ENCODE data around the gene RBMS3. TPM values are rescaled to one million over a fixed set of nuclear protein-coding genes. Genes with fewer than 3 reads are reported as not detected.

RBMS3 gene
- total and polyA plus RNA-seq, 2 experiments from 2014 or later = 3.2 to 7.4 TPM

DNA sequence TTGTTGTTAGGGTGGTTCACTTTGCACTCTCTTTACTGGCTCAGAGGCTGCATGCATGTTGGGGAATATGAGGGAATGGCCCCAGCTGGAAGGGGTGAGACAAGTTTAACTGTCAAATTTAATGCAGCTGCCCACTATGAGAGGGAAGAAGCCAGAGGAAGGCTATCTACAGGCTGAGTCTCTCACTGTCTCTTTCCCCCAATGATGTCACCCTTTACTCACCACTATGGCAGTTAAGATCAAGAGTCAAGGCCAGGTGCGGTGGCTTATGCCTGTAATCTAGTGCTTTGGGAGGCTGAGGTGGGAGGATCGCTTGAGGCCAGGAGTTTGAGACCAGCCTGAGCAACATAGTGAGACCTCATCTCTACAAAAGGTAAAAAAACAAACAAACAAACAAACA lies 12.2 kb upstream of the RBMS3 start:
- Mint-ChIP-seq H3K9me3 (no peaks in the 10 kb centered on the region), H3K27ac (no peak overlapping the region), H3K4me1 (no peaks in the 10 kb centered on the region), H3K27me3 (ENCODE audit: insufficient read depth, low read depth, poor library complexity) (peaks cover 3% of the 10 kb centered on the region), H3K36me3 (ENCODE audit: low read depth) (no peaks in the 10 kb centered on the region), H3K4me3 (no peak overlapping the region)
- ATAC-seq (no peak), DNase-seq (ENCODE audit: low spot score) (no peak)
- H3K4me3 ChIP-seq = no peak overlapping the region
- no peak for TF ChIP-seq JUNB (IDR thresholded peaks at IDR 0.05; ENCODE audit: unreplicated experiment)
- TF ChIP-seq STAT1 (IDR thresholded peaks at IDR 0.05; ENCODE audit: unreplicated experiment) = no peak
- no peak for TF ChIP-seq ZNF331 (CRISPR knock-in tag; IDR thresholded peaks at IDR 0.05; ENCODE audit: low read depth)
- no peak for TF ChIP-seq POLR2AphosphoS5 (IDR thresholded peaks at IDR 0.05; ENCODE audit: low read depth)
- TF ChIP-seq, protein P1, sequence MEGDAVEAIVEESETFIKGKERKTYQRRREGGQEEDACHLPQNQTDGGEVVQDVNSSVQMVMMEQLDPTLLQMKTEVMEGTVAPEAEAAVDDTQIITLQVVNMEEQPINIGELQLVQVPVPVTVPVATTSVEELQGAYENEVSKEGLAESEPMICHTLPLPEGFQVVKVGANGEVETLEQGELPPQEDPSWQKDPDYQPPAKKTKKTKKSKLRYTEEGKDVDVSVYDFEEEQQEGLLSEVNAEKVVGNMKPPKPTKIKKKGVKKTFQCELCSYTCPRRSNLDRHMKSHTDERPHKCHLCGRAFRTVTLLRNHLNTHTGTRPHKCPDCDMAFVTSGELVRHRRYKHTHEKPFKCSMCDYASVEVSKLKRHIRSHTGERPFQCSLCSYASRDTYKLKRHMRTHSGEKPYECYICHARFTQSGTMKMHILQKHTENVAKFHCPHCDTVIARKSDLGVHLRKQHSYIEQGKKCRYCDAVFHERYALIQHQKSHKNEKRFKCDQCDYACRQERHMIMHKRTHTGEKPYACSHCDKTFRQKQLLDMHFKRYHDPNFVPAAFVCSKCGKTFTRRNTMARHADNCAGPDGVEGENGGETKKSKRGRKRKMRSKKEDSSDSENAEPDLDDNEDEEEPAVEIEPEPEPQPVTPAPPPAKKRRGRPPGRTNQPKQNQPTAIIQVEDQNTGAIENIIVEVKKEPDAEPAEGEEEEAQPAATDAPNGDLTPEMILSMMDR (conservative IDR thresholded peaks at IDR 0.05; ENCODE audit: low read depth in 2 of 2) = no peak
- 0 out of 2 replicates have a peak, but pooled peaks cover 2% of the 10 kb centered on the region for H3K9me2 ChIP-seq (ENCODE audit: insufficient read depth)
- no peaks in the 10 kb centered on the region for H3K4me1 ChIP-seq (ENCODE audit: insufficient read depth)
- H3K27ac ChIP-seq (ENCODE audit: low read depth) = no peak overlapping the region
- no peaks in the 10 kb centered on the region for H3K27me3 ChIP-seq (ENCODE audit: insufficient read depth)
- H3K79me2 ChIP-seq (replicated peaks; ENCODE audit: insufficient read depth) = no peaks in the 10 kb centered on the region
- no peaks in the 10 kb centered on the region for H3F3A ChIP-seq (replicated peaks; ENCODE audit: low read depth)
- H2AFZ ChIP-seq = no peak overlapping the region
- no peak overlapping the region for H3K4me2 ChIP-seq
- no peaks in the 10 kb centered on the region for H3K36me3 ChIP-seq (ENCODE audit: insufficient read depth)
- no peaks in the 10 kb centered on the region for H4K20me1 ChIP-seq (replicated peaks; ENCODE audit: insufficient read depth)

DNA sequence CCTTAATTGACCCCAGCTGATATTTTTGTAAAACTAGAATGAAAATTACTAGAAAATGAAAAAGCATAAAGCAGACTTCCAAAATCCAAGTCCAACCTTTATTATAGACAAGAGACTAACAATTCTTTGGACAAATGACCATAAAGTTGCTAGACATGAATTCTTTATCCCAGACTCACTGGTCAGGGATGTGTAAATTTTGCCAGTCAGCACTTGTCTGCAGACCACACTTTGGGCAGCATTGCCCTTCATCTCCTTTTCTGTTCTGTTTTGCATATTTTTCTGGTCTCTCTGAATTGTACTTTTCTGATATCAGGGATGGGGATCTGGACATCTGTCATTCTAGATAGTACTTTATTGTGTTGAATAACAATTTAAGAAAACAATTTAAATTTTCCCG lies 10.1 kb upstream of the RBMS3 start:
- H4K20me1 ChIP-seq (replicated peaks; ENCODE audit: insufficient read depth) = no peaks in the 10 kb centered on the region
- H3K27ac ChIP-seq (ENCODE audit: low read depth) = no peak overlapping the region
- H3K27me3 ChIP-seq (ENCODE audit: insufficient read depth) = no peaks in the 10 kb centered on the region
- no peak overlapping the region for H2AFZ ChIP-seq
- no peaks in the 10 kb centered on the region for H3K79me2 ChIP-seq (replicated peaks; ENCODE audit: insufficient read depth)
- H3K4me1 ChIP-seq (ENCODE audit: insufficient read depth) = no peaks in the 10 kb centered on the region
- H3K9me2 ChIP-seq (ENCODE audit: insufficient read depth) = 0 out of 2 replicates have a peak, but pooled peaks cover 2% of the 10 kb centered on the region
- Mint-ChIP-seq H3K4me1 (no peaks in the 10 kb centered on the region), H3K9me3 (no peaks in the 10 kb centered on the region), H3K36me3 (ENCODE audit: low read depth) (no peaks in the 10 kb centered on the region), H3K27ac (peak overlapping the region; percentile 40; the same call in 1 of the 2 replicates), H3K27me3 (ENCODE audit: insufficient read depth, low read depth, poor library complexity) (peaks cover 3% of the 10 kb centered on the region), H3K4me3 (no peak overlapping the region)
- ATAC-seq (no peak), DNase-seq (ENCODE audit: low spot score) (no peak)
- H3K4me2 ChIP-seq = no peak overlapping the region
- TF ChIP-seq EZH2 (IDR thresholded peaks at IDR 0.05; ENCODE audit: low read depth, unreplicated experiment) (no peak), ZNF331 (CRISPR knock-in tag; IDR thresholded peaks at IDR 0.05; ENCODE audit: low read depth) (no peak), NANOG (IDR thresholded peaks at IDR 0.05; ENCODE audit: borderline replicate concordance) (no peak), POLR2AphosphoS5 (IDR thresholded peaks at IDR 0.05; ENCODE audit: low read depth) (no peak)
- TF ChIP-seq, protein P2, sequence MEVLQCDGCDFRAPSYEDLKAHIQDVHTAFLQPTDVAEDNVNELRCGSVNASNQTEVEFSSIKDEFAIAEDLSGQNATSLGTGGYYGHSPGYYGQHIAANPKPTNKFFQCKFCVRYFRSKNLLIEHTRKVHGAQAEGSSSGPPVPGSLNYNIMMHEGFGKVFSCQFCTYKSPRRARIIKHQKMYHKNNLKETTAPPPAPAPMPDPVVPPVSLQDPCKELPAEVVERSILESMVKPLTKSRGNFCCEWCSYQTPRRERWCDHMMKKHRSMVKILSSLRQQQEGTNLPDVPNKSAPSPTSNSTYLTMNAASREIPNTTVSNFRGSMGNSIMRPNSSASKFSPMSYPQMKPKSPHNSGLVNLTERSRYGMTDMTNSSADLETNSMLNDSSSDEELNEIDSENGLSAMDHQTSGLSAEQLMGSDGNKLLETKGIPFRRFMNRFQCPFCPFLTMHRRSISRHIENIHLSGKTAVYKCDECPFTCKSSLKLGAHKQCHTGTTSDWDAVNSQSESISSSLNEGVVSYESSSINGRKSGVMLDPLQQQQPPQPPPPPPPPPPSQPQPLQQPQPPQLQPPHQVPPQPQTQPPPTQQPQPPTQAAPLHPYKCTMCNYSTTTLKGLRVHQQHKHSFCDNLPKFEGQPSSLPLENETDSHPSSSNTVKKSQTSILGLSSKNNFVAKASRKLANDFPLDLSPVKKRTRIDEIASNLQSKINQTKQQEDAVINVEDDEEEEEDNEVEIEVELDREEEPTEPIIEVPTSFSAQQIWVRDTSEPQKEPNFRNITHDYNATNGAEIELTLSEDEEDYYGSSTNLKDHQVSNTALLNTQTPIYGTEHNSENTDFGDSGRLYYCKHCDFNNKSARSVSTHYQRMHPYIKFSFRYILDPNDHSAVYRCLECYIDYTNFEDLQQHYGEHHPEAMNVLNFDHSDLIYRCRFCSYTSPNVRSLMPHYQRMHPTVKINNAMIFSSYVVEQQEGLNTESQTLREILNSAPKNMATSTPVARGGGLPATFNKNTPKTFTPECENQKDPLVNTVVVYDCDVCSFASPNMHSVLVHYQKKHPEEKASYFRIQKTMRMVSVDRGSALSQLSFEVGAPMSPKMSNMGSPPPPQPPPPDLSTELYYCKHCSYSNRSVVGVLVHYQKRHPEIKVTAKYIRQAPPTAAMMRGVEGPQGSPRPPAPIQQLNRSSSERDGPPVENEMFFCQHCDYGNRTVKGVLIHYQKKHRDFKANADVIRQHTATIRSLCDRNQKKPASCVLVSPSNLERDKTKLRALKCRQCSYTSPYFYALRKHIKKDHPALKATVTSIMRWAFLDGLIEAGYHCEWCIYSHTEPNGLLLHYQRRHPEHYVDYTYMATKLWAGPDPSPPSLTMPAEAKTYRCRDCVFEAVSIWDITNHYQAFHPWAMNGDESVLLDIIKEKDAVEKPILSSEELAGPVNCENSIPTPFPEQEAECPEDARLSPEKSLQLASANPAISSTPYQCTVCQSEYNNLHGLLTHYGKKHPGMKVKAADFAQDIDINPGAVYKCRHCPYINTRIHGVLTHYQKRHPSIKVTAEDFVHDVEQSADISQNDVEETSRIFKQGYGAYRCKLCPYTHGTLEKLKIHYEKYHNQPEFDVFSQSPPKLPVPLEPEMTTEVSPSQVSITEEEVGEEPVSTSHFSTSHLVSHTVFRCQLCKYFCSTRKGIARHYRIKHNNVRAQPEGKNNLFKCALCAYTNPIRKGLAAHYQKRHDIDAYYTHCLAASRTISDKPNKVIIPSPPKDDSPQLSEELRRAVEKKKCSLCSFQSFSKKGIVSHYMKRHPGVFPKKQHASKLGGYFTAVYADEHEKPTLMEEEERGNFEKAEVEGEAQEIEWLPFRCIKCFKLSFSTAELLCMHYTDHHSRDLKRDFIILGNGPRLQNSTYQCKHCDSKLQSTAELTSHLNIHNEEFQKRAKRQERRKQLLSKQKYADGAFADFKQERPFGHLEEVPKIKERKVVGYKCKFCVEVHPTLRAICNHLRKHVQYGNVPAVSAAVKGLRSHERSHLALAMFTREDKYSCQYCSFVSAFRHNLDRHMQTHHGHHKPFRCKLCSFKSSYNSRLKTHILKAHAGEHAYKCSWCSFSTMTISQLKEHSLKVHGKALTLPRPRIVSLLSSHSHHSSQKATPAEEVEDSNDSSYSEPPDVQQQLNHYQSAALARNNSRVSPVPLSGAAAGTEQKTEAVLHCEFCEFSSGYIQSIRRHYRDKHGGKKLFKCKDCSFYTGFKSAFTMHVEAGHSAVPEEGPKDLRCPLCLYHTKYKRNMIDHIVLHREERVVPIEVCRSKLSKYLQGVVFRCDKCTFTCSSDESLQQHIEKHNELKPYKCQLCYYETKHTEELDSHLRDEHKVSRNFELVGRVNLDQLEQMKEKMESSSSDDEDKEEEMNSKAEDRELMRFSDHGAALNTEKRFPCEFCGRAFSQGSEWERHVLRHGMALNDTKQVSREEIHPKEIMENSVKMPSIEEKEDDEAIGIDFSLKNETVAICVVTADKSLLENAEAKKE (CRISPR knock-in tag; IDR thresholded peaks at IDR 0.05) = no peak
- TF ChIP-seq, protein P3, sequence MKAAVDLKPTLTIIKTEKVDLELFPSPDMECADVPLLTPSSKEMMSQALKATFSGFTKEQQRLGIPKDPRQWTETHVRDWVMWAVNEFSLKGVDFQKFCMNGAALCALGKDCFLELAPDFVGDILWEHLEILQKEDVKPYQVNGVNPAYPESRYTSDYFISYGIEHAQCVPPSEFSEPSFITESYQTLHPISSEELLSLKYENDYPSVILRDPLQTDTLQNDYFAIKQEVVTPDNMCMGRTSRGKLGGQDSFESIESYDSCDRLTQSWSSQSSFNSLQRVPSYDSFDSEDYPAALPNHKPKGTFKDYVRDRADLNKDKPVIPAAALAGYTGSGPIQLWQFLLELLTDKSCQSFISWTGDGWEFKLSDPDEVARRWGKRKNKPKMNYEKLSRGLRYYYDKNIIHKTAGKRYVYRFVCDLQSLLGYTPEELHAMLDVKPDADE (IDR thresholded peaks at IDR 0.05) = no peak
- no peaks in the 10 kb centered on the region for H3K36me3 ChIP-seq (ENCODE audit: insufficient read depth)
- no peak overlapping the region for H3K4me3 ChIP-seq
- H3F3A ChIP-seq (replicated peaks; ENCODE audit: low read depth) = no peaks in the 10 kb centered on the region
